ENCODE results near the gene ARL5A. TPM values are rescaled to one million over a fixed set of nuclear protein-coding genes. Genes with fewer than 3 reads are reported as not detected.

ARL5A gene
- total RNA-seq, 6 experiments from 2014 or later = 20.0 to 33.3 (median 22.4) TPM

- WGBS (ENCODE audit: insufficient coverage, low coverage, low lambda C conversion rate, missing lambda C conversion rate) = 59% methylated on average over 3 of the region's 3 CpGs
- H3K4me1 ChIP-seq = no peaks in the 10 kb centered on the region
- H3K4me3 ChIP-seq = no peak overlapping the region
- TF ChIP-seq, protein P1, sequence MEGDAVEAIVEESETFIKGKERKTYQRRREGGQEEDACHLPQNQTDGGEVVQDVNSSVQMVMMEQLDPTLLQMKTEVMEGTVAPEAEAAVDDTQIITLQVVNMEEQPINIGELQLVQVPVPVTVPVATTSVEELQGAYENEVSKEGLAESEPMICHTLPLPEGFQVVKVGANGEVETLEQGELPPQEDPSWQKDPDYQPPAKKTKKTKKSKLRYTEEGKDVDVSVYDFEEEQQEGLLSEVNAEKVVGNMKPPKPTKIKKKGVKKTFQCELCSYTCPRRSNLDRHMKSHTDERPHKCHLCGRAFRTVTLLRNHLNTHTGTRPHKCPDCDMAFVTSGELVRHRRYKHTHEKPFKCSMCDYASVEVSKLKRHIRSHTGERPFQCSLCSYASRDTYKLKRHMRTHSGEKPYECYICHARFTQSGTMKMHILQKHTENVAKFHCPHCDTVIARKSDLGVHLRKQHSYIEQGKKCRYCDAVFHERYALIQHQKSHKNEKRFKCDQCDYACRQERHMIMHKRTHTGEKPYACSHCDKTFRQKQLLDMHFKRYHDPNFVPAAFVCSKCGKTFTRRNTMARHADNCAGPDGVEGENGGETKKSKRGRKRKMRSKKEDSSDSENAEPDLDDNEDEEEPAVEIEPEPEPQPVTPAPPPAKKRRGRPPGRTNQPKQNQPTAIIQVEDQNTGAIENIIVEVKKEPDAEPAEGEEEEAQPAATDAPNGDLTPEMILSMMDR (IDR thresholded peaks at IDR 0.05) = no peak
- TF ChIP-seq POLR2A (IDR thresholded peaks at IDR 0.05) = no peak
- DNase-seq (no peak), ATAC-seq (no peak)
- no peaks in the 10 kb centered on the region for H3K27me3 ChIP-seq
- intact Hi-C loops (cut with DNase I) = no loop called here
- H3K9me3 ChIP-seq = no peaks in the 10 kb centered on the region
- H3K36me3 ChIP-seq = no peaks in the 10 kb centered on the region
- no peak overlapping the region for H3K27ac ChIP-seq
Observed at GRCh38 chr2:151762694-151763093, 65.5 kb downstream of the ARL5A start.

DNA sequence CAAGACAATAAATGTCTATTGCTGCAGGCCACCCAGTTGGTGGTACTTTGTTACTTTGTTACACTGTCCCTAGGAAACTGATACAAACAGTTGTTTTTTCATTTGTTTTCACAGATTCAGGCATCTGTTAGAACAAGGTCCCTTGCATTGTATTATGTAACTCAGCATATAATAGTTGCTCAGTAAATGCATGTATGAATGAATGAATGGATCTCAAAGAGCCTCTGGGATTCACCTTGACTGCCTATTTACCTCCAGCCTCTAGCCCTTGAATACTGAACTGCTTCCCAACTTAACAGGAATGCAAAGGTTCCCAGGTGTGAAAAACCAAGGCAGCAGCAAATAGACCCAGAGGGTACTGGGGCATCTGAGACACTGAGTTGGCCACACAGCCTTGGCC is 66.5 kb downstream of the ARL5A start:
- Histone ChIP-seq H3K27ac (no peak overlapping the region), H3K9me3 (no peaks in the 10 kb centered on the region), H3K36me3 (no peaks in the 10 kb centered on the region), H3K4me1 (no peaks in the 10 kb centered on the region), H3K4me3 (no peak overlapping the region), H3K27me3 (no peaks in the 10 kb centered on the region)
- intact Hi-C loops (cut with DNase I) = no loop called here
- ATAC-seq (no peak), DNase-seq (no peak)
- TF ChIP-seq, protein P1 (IDR thresholded peaks at IDR 0.05) = no peak
- TF ChIP-seq POLR2A (IDR thresholded peaks at IDR 0.05) = no peak

- H3K4me1 ChIP-seq = no peaks in the 10 kb centered on the region
- ATAC-seq = no peak
- H3K36me3 ChIP-seq = no peaks in the 10 kb centered on the region
- H3K27me3 ChIP-seq = no peaks in the 10 kb centered on the region
- no peak overlapping the region for H3K27ac ChIP-seq
- no peak for DNase-seq
- no peak overlapping the region for H3K4me3 ChIP-seq
- 83% methylated on average over 3 of the region's 3 CpGs for WGBS (ENCODE audit: insufficient coverage, low coverage, low lambda C conversion rate, missing lambda C conversion rate)
- no peak for TF ChIP-seq POLR2A (IDR thresholded peaks at IDR 0.05)
- TF ChIP-seq, protein P1 (IDR thresholded peaks at IDR 0.05) = no peak
- no peaks in the 10 kb centered on the region for H3K9me3 ChIP-seq
- intact Hi-C loops (cut with DNase I) = no loop called here
Observed at GRCh38 chr2:151761193-151761592, 67.0 kb downstream of the ARL5A start.

DNA sequence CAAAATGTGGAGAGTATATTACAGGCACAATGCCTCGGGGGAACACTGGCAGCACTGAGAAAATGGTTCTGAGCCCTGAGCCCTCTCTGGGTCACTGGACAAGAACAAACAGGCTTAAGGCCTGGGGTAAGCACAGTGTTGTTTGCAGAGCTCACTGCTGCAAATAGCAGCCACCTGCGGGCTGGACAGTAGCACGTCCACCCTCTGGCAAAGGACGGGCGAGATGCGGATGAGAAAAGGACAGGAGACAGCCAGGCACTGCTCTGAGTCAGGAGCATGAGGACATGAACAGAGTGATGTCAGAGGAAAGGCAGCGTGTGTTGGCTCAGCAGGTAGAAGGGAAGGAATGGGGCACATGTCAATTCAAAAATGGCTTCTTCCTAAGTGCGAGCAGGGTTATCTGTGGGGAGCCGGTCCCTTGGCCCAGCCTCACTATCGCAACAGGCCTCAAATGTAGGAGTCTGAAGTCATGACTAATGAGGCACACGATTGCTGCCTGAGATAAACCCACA is 68.0 kb downstream of the ARL5A start:
- Histone ChIP-seq H3K27me3 (no peaks in the 10 kb centered on the region), H3K4me1 (no peaks in the 10 kb centered on the region), H3K9me3 (no peaks in the 10 kb centered on the region), H3K27ac (no peak overlapping the region), H3K4me3 (no peak overlapping the region), H3K36me3 (no peaks in the 10 kb centered on the region)
- intact Hi-C loops (cut with DNase I) = no loop called here
- WGBS (ENCODE audit: insufficient coverage, low coverage, low lambda C conversion rate, missing lambda C conversion rate) = 84% methylated on average over 10 of the region's 11 CpGs
- TF ChIP-seq, protein P1 (IDR thresholded peaks at IDR 0.05) = no peak
- TF ChIP-seq POLR2A (IDR thresholded peaks at IDR 0.05) = no peak
- DNase-seq (no peak), ATAC-seq (no peak)

DNA sequence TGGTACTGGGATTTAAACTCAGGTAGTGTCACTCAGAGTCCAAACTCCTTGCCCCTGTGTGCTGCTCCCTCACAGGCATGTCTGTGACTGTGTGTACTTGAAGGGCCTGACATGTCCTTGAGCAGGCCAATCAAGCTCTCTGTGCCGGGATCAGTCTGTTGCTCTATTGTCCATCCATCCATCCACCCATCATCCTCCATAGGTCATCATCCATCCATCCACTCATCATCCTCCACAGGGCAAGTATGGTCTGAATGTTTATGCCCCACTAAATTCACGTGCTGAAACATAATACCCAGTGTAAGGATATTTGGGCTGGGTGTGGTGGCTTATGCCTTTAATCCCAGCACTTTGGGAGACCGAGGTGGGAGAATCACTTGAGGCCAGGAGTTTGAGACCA is 69.5 kb downstream of the ARL5A start:
- Histone ChIP-seq H3K4me1 (no peaks in the 10 kb centered on the region), H3K36me3 (no peaks in the 10 kb centered on the region), H3K9me3 (no peaks in the 10 kb centered on the region), H3K27me3 (no peaks in the 10 kb centered on the region), H3K4me3 (no peak overlapping the region), H3K27ac (no peak overlapping the region)
- no peak for ATAC-seq
- 80% methylated on average over 3 of the region's 3 CpGs for WGBS (ENCODE audit: insufficient coverage, low coverage, low lambda C conversion rate, missing lambda C conversion rate)
- TF ChIP-seq, protein P1 (IDR thresholded peaks at IDR 0.05) = no peak
- no peak for TF ChIP-seq POLR2A (IDR thresholded peaks at IDR 0.05)
- no peak for DNase-seq
- intact Hi-C loops (cut with DNase I) = no loop called here
